ENCODE results near the gene PLEKHH2.

PLEKHH2 gene

GRCh38 chr2:43758739-43759138 is 121.7 kb downstream of the PLEKHH2 start:
- no peak for TF ChIP-seq GATA2 (IDR thresholded peaks at IDR 0.05; ENCODE audit: low read depth, low read length)
- TF ChIP-seq GATA3 (IDR thresholded peaks at IDR 0.05; ENCODE audit: low read depth, low read length): no peak

GRCh38 chr2:43759195-43759594 is 122.1 kb downstream of the PLEKHH2 start:
- TF ChIP-seq GATA3 (IDR thresholded peaks at IDR 0.05; ENCODE audit: low read depth, low read length) (no peak), GATA2 (IDR thresholded peaks at IDR 0.05; ENCODE audit: low read depth, low read length) (no peak)

- TF ChIP-seq GATA2 (IDR thresholded peaks at IDR 0.05; ENCODE audit: low read depth, low read length): no peak
- TF ChIP-seq GATA3 (IDR thresholded peaks at IDR 0.05; ENCODE audit: low read depth, low read length): no peak
Measured at GRCh38 chr2:43762286-43762685, 125.2 kb downstream of the PLEKHH2 start.

GRCh38 chr2:43763091-43763490 is 126.0 kb downstream of the PLEKHH2 start:
- no peak for TF ChIP-seq GATA3 (IDR thresholded peaks at IDR 0.05; ENCODE audit: low read depth, low read length)

GRCh38 chr2:43764086-43764705 is 127.1 kb downstream of the PLEKHH2 start:
- TF ChIP-seq GATA2 (IDR thresholded peaks at IDR 0.05; ENCODE audit: low read depth, low read length) (no peak), GATA3 (IDR thresholded peaks at IDR 0.05; ENCODE audit: low read depth, low read length) (no peak)

- no peak for TF ChIP-seq GATA3 (IDR thresholded peaks at IDR 0.05; ENCODE audit: low read depth, low read length)
- TF ChIP-seq GATA2 (IDR thresholded peaks at IDR 0.05; ENCODE audit: low read depth, low read length): no peak
Measured at GRCh38 chr2:43766006-43766405, 128.9 kb downstream of the PLEKHH2 start.

- TF ChIP-seq GATA3 (IDR thresholded peaks at IDR 0.05; ENCODE audit: low read depth, low read length) (no peak), GATA2 (IDR thresholded peaks at IDR 0.05; ENCODE audit: low read depth, low read length) (no peak)
Measured at GRCh38 chr2:43773876-43774613, 137.0 kb downstream of the PLEKHH2 start, which contains the start of gene DYNC2LI1. TSS of gene DYNC2LI1 (plus strand) at chr2:43774039. CDS start at chr2:43774139, 100 bp downstream.

GRCh38 chr2:43774617-43775016 is 137.6 kb downstream of the PLEKHH2 start:
- TF ChIP-seq GATA3 (IDR thresholded peaks at IDR 0.05; ENCODE audit: low read depth, low read length) (no peak), GATA2 (IDR thresholded peaks at IDR 0.05; ENCODE audit: low read depth, low read length) (no peak)

GRCh38 chr2:43776324-43776723 is 139.3 kb downstream of the PLEKHH2 start:
- TF ChIP-seq GATA3 (IDR thresholded peaks at IDR 0.05; ENCODE audit: low read depth, low read length) (no peak), GATA2 (IDR thresholded peaks at IDR 0.05; ENCODE audit: low read depth, low read length) (no peak)

- TF ChIP-seq GATA3 (IDR thresholded peaks at IDR 0.05; ENCODE audit: low read depth, low read length): no peak
- TF ChIP-seq GATA2 (IDR thresholded peaks at IDR 0.05; ENCODE audit: low read depth, low read length): no peak
Measured at GRCh38 chr2:43777306-43777926, 140.4 kb downstream of the PLEKHH2 start.

GRCh38 chr2:43778233-43778632 is 141.2 kb downstream of the PLEKHH2 start:
- TF ChIP-seq GATA3 (IDR thresholded peaks at IDR 0.05; ENCODE audit: low read depth, low read length) (no peak), GATA2 (IDR thresholded peaks at IDR 0.05; ENCODE audit: low read depth, low read length) (no peak)

- no peak for TF ChIP-seq GATA2 (IDR thresholded peaks at IDR 0.05; ENCODE audit: low read depth, low read length)
- TF ChIP-seq GATA3 (IDR thresholded peaks at IDR 0.05; ENCODE audit: low read depth, low read length): no peak
Measured at GRCh38 chr2:43787895-43788294, 150.8 kb downstream of the PLEKHH2 start.

GRCh38 chr2:43788646-43789045 is 151.6 kb downstream of the PLEKHH2 start:
- TF ChIP-seq GATA3 (IDR thresholded peaks at IDR 0.05; ENCODE audit: low read depth, low read length) (no peak), GATA2 (IDR thresholded peaks at IDR 0.05; ENCODE audit: low read depth, low read length) (no peak)

GRCh38 chr2:43790147-43790546 is 153.1 kb downstream of the PLEKHH2 start:
- TF ChIP-seq GATA3 (IDR thresholded peaks at IDR 0.05; ENCODE audit: low read depth, low read length) (no peak), GATA2 (IDR thresholded peaks at IDR 0.05; ENCODE audit: low read depth, low read length) (no peak)
